Skin of body (tissue), 2 donors: ENCODE results near the gene BACE1-AS. TPM values are rescaled to one million over a fixed set of nuclear protein-coding genes. Genes with fewer than 3 reads are reported as not detected.
"Not testable (repeated sequence)": the region's sequence is repeated elsewhere in the genome, so short reads cannot be mapped to it uniquely, and the experiment has no call there.

Experiments
- DNase-seq: peaks from one replicate; lab custom pipeline; 2025; lab: John Stamatoyannopoulos, UW
- total RNA-seq: library from RNA; depleted of rRNA; stranded (reverse); fragments of >200 nt; gene quantifications from one replicate; pipeline ENCODE4 v1.2.3, GENCODE V29; 2014

The BACE1-AS gene
- total RNA-seq: 4.0 TPM

DNA sequence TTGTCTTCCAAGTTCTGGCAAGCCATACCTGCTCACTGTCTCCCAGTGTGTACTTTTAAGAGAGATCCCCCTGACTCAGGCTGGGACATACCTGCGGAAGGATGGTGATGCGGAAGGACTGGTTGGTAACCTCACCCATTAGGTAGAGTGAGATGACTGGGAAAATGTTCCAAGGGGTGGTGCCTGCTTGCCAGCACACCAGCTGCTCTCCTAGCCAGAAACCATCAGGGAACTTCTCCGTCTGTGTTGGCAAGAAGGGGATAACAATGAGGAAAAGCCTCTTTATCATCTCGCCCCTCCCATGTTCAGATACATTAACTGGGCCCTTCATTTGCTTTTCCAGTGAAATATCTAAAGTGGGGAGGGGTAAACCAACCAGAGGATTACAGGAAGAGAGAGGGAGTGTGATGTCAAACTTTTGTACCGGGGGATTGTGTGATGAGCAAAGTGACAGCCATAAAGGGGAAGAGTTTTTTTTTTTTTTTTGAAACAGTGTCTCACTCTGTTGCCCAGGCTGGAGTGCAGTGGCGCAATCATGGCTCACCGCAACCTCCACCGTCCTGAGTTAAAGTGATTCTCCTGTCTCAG, at the start of gene BACE1-AS:
Gene BACE1-AS, plus strand, starts transcription at position 538 of the 588 bp plus-strand sequence.
- no peak for DNase-seq

DNA sequence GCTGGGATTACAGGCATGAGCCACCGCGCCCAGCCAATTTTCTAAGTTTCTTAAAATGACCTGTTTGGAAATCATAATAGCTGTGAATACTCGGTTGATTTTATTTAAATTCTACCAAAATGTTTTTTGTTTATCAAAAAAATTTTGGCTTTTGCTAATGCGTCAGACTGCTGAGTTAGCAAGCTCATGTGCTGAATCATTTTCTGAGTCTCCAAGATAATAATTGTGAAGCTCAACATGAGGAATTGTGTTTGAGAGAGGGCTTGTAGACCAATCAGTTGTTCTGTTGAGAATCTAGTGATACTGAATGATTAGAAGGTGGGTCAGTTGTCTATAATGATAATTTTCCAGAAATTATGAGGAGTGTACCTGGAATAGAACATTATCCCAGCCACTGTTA, 42.8 kb upstream of the BACE1-AS start:
- no peak for DNase-seq

DNA sequence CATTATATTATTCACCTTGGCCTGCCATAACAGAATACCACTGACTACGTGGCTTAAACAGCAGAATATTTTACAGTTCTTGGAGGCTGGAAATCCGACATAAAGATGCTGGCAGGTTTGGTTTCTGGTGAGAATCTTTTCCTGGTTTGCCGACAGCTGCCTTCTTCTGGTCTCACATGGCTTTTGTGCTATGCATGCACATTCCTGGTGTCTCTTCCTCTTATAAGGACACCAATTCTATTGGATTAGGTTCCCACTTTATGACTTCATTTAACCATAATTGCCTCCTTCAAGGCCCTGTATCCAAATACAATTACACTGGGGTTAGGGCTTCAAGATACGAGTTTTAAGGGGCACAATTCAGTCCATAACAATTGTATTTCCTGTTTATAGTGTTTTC, 41.6 kb upstream of the BACE1-AS start:
- DNase-seq: no peak

- no peak for DNase-seq
Measured at GRCh38 chr11:117251506-117251905, 39.6 kb upstream of the BACE1-AS start.

- DNase-seq: no peak
Measured at GRCh38 chr11:117255966-117256365, 35.2 kb upstream of the BACE1-AS start.

GRCh38 chr11:117256573-117256972, 34.6 kb upstream of the BACE1-AS start:
- DNase-seq: no peak

GRCh38 chr11:117258576-117258975, 32.6 kb upstream of the BACE1-AS start:
- no peak for DNase-seq

DNA sequence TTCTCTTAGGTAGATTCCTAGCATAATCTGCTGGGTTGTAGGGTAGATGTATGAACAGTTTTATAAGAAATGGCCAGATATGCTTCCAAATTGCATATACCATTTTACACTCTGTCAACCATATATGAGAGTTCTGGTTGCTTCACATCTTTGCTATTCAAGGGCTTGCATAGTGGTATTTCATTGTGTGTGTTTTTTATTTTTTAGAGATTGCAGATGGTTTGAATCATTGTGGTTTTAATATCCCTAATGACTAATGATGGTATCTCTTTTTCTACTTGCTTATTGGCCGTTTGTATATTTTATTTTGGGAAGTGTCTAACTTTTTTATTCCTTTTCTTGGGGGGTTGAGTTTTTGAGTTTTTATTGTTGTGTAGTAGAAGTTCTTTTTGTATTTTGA, 31.7 kb upstream of the BACE1-AS start:
- DNase-seq: no peak

DNA sequence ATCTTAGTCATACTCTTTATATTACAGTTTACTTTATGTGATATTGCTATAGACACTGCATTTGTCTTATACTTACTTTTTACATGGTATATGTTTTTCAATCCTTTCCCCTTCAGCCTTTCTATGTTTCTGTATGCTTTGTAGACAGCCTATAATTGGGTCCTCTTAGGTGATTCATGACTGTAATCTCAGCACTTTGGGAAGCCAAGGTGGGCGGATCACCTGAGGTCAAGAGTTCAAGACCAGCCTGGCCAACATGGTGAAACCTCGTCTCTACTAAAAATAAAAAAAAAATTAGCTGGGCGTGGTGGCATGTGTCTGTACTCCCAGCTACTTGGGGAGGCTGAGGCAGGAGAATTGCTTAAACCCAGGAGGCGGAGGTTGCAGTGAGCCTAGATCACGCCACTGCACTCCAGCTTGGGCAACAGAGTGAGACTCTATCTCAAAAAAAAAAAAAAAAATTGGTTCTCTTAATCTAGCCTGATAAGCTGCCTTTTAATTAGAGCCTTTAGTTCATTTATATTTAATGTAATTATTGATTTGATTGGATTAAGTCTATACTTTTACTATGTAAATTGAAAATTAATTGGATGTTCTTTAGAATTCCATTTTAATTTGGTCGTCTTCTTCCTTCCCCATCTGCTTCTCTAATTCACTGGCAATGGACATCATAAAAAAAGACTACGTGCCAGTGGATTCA, 26.4 kb upstream of the BACE1-AS start:
- DNase-seq: not testable (repeated sequence)

- DNase-seq: no peak
Measured at GRCh38 chr11:117265745-117266144, 25.4 kb upstream of the BACE1-AS start.

DNA sequence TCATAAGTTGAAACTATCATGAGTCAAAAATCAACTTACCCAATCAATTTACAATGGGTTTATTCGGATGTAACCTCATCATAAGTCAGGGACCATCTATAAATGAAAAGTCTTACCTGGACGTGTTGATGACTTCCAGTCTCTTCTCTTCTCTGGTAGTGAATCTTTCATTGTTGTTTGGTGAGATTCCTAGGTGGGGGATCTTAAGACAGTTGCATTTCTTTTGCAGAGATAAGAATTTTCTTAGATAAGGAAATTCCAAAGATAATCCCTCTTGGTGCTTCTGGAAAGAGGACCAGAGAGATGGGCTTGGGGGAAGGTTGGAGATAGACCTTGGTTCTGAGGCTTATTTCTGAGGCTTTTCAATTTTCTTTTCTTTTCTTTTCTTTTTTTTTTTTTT, 21.3 kb upstream of the BACE1-AS start:
- no peak for DNase-seq

DNA sequence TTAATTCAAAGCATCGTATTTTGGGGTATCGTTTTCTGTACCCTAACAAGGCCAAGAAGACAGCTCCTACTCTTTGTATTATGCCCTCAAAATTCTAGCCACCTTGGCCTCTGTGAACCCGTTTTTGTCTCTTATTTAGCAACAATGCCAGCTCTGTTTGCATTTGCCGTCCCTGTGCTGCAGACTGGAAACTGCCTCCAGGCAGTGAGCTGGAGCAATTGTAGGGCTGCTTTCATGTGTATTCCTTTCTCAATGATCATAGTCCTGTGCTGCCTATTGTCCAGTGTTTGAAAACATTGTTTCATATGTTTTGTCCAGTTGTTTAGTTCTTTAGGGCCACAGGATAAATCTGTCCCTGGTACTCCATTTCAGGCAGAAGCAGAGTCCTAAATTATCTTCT, 19.9 kb upstream of the BACE1-AS start:
- no peak for DNase-seq

DNA sequence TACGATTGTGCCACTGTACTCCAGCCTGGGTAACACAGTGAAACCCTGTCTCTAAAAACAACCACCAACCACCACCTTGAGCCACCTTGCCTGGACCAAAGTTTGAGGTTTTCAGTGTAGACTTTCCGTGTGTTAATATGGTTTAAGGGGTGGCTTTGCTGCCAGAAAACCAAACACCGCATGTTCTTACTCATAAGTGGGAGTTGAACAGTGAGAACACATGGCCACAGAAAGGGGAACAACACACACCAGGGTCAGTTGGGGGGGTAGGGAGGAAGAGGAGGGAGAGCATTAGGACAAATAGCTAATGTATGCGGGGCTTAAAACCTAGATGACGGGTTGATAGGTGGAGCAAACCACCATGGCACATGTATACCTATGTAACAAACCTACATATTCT, 19.0 kb upstream of the BACE1-AS start:
- DNase-seq: not testable (repeated sequence)

DNA sequence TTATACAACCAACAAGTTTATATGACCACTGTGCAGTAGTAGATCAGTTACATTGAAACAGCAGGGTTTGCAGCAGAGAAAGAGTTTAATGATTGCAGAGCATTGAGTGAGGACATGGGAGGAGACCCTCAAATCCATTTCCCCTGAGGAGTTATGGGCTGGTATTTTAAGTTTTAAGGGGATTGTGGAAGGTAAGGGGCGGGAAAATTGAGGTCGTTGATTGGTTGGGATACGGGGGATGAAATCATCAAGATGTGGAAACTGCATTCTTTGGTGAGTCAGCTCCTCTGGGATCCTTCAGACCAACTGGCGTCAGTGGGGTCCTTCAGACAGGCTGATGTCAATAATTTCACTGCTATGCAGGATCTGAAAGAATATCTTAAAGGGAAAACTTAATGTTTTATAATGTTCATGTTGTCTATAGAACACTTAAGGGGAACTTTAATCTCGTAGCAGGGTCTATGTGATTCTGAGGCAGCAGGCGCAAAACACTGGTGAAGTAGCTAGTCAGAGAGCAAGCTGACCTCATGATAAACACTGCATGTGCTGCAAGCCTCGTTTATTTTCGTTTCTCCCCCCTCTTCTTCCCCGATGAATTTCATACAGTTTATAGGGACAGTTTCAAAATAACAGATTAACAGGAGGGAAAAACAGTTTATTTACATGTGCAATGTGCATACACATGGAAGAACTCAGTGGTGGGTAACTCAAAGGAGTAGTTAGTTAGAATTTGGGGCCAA, 17.4 kb upstream of the BACE1-AS start:
- DNase-seq: no peak

DNA sequence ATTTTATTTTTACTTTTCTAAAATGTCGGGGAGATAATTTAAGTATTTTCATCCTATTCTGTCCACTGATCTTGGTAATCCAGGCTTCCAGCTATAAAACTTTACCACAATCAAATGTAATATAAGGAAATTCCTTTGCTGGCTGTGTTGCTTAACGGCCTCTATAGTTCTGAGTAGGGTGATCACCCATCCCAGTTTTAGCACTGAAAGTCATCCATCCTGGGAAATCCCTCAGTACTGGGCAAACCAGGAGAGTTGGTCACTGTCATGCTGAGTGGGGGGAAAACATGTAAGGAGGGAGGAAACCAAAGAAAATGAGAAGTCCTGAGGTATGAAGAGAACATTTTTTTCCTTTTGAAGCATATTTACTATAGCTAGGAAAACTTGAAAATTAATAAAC, 12.8 kb upstream of the BACE1-AS start:
- no peak for DNase-seq

DNA sequence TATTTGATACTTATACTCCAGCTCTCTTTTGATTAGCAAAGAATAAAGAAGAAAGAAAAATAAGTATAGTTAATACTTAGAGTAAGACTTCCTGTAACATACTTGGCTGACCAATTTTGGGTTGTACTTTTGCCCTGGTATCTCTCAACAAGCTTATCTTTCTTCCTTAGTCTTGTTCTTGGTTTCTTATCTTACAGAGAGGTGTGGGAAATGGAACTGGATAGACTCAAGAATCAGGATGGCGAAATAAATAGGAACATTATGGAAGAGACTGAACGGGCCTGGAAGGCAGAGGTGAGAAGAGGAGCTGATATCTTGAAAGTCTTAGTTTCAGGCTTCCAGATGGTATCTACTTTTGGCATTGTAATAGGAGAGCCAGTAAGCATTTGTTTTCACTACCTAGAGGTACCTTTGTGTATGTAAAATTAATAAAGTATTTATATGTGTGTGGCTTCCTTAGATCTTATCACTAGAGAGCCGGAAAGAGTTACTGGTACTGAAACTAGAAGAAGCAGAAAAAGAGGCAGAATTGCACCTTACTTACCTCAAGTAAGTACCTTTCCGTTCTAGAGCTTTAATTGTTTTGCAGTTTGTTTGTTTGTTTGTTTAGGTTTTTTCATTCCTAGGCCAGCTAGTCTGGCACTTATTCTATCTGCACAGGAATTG, 11.3 kb upstream of the BACE1-AS start:
- no peak for DNase-seq

- no peak for DNase-seq
Measured at GRCh38 chr11:117281159-117281558, 10.0 kb upstream of the BACE1-AS start.

GRCh38 chr11:117281869-117282268, 9.3 kb upstream of the BACE1-AS start:
- no peak for DNase-seq

- no peak for DNase-seq
Measured at GRCh38 chr11:117282956-117283355, 8.2 kb upstream of the BACE1-AS start.

GRCh38 chr11:117284053-117284452, 7.1 kb upstream of the BACE1-AS start:
- no peak for DNase-seq

GRCh38 chr11:117286588-117286987, 4.6 kb upstream of the BACE1-AS start:
- no peak for DNase-seq

DNA sequence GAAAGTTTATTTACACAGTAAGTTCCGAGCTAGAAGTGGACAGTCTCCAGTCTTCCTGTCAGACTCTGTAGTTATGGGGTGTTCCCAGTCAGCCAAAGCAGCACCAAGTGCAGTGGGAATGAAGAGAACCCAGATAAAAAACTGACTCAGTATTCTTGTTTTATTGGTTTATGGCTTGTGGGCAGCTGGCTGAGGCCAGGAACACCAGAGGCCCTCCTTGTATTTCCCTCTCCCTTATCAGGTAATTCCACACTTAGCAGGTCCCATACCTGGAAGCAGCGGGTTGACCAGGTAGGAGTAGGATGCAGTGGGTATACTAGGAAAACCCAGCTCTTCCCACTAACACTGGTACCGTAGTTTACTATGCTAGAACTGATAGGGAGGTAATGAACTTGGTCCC, 3.5 kb upstream of the BACE1-AS start:
- no peak for DNase-seq
